ENCODE measurements around the gene FRAS1.

DNA sequence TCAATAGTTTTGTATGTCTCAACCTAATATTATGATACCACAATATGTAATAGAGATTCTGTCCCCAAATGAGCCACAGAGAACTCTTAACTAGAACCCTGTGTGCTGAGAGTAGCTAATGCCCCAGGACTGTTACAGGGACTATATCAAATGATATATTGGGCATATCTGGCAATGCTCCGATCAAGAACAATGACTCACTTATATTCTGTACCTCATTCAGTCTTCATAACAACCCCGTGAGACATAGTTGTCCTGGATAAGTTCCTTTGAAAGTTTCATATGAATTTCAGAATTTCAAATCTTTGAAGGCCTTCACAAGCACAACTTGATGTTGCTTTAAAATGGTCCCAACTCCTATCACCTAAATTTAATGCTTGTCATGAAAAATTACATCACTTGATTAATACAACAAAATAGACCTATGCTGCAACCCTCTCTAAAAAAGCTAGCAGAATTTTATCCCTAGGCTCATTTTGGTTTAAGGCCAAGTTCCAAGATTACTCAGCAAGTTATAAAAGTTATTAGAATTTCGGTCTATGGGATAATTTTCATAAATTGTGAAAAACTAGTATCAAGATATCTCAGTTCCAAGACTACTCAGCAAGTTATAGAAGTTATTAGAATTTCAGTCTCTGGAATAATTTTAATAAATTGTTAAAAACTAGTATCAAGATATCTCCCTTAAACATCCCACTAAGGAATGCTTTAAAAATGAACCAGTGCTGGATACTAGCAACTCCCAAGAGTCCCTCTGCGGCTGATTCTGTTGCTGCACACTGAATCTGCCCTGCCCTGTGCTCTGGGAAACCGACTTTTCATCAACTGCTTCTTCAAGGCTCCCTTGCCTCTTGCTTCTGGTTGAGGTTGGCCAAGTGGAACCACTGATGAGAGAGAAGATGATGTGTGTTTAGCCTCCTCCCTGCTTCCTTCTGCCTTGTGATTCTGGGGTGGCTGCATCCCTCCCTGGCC is 488.4 kb downstream of the FRAS1 start:
- TF ChIP-seq, protein P1, sequence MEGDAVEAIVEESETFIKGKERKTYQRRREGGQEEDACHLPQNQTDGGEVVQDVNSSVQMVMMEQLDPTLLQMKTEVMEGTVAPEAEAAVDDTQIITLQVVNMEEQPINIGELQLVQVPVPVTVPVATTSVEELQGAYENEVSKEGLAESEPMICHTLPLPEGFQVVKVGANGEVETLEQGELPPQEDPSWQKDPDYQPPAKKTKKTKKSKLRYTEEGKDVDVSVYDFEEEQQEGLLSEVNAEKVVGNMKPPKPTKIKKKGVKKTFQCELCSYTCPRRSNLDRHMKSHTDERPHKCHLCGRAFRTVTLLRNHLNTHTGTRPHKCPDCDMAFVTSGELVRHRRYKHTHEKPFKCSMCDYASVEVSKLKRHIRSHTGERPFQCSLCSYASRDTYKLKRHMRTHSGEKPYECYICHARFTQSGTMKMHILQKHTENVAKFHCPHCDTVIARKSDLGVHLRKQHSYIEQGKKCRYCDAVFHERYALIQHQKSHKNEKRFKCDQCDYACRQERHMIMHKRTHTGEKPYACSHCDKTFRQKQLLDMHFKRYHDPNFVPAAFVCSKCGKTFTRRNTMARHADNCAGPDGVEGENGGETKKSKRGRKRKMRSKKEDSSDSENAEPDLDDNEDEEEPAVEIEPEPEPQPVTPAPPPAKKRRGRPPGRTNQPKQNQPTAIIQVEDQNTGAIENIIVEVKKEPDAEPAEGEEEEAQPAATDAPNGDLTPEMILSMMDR (IDR thresholded peaks at IDR 0.05; ENCODE audit: borderline replicate concordance, extremely low read depth, low read length, poor library complexity, severe bottlenecking) = no peak
- TF ChIP-seq EZH2 (IDR thresholded peaks at IDR 0.05; ENCODE audit: borderline replicate concordance, low read depth, low read length, severe bottlenecking) = no peak

All from DND-41 (cell line).